Panc1 (cell line): ENCODE data around the gene PSME3.

Experiments
- POLR2AphosphoS5 ChIP-seq: IDR thresholded peaks from 2 replicates; pipeline ENCODE4 v1.6.1; 2012; ENCODE audit warnings: mild to moderate bottlenecking, low read depth, low read length, moderate library complexity
- SIN3A ChIP-seq: IDR thresholded peaks from 2 replicates; pipeline ENCODE4 v1.6.1; 2012; ENCODE audit warnings: low read depth, mild to moderate bottlenecking, low read length, moderate library complexity, borderline replicate concordance; ENCODE audit not compliant: insufficient read depth
- TCF7L2 ChIP-seq: IDR thresholded peaks from 2 replicates; pipeline ENCODE4 v1.6.1; 2011; ENCODE audit warnings: mild to moderate bottlenecking, low read depth, low read length, inconsistent platforms
- TF ChIP-seq, protein P1 (sequence below): fragments of 450-650 bp; IDR thresholded peaks from 2 replicates; pipeline ENCODE4 v1.5.1; 2017; ENCODE audit warnings: mild to moderate bottlenecking
- TF ChIP-seq, protein P2 (sequence below), 2 experiments: IDR thresholded peaks; 2 replicates each; pipeline ENCODE4 v1.6.1; 2011 to 2012; ENCODE audit warnings: low read depth in 2 of 2, control low read depth in 1 of 2, low read length in 1 of 2, mild to moderate bottlenecking in 1 of 2, moderate library complexity in 1 of 2; ENCODE audit not compliant: insufficient read depth in 1 of 2

DNA sequence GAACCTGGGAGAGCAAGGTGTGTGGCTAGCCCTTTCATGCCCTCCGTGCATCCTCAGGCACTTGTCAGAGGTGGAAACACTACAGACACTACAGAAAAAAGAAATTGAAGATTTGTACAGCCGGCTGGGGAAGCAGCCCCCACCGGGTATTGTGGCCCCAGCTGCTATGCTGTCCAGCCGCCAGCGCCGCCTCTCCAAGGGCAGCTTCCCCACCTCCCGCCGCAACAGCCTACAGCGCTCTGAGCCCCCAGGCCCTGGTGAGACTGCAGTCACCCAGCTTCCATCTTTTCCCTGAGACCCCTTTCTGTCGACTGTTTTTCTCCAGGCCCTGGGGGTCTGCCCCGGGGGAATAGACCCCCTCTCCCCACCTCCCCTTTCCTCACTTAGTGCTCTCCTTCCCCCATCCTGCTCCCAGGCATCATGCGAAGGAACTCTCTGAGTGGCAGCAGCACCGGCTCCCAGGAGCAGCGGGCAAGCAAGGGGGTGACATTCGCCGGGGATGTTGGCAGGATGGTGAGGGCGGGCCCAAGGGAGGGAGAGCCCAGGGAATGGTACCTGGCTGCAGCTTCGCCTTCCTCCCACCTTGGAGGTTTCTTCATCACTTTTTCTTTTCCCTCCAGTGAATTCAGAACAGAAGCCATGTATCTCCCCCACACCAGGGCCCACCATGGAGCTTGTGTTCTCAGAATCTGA, 37.0 kb upstream of the PSME3 start:
- no peak for TF ChIP-seq POLR2AphosphoS5
- TF ChIP-seq, protein P1, sequence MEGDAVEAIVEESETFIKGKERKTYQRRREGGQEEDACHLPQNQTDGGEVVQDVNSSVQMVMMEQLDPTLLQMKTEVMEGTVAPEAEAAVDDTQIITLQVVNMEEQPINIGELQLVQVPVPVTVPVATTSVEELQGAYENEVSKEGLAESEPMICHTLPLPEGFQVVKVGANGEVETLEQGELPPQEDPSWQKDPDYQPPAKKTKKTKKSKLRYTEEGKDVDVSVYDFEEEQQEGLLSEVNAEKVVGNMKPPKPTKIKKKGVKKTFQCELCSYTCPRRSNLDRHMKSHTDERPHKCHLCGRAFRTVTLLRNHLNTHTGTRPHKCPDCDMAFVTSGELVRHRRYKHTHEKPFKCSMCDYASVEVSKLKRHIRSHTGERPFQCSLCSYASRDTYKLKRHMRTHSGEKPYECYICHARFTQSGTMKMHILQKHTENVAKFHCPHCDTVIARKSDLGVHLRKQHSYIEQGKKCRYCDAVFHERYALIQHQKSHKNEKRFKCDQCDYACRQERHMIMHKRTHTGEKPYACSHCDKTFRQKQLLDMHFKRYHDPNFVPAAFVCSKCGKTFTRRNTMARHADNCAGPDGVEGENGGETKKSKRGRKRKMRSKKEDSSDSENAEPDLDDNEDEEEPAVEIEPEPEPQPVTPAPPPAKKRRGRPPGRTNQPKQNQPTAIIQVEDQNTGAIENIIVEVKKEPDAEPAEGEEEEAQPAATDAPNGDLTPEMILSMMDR = no peak
- TF ChIP-seq SIN3A = no peak
- TF ChIP-seq, protein P2, sequence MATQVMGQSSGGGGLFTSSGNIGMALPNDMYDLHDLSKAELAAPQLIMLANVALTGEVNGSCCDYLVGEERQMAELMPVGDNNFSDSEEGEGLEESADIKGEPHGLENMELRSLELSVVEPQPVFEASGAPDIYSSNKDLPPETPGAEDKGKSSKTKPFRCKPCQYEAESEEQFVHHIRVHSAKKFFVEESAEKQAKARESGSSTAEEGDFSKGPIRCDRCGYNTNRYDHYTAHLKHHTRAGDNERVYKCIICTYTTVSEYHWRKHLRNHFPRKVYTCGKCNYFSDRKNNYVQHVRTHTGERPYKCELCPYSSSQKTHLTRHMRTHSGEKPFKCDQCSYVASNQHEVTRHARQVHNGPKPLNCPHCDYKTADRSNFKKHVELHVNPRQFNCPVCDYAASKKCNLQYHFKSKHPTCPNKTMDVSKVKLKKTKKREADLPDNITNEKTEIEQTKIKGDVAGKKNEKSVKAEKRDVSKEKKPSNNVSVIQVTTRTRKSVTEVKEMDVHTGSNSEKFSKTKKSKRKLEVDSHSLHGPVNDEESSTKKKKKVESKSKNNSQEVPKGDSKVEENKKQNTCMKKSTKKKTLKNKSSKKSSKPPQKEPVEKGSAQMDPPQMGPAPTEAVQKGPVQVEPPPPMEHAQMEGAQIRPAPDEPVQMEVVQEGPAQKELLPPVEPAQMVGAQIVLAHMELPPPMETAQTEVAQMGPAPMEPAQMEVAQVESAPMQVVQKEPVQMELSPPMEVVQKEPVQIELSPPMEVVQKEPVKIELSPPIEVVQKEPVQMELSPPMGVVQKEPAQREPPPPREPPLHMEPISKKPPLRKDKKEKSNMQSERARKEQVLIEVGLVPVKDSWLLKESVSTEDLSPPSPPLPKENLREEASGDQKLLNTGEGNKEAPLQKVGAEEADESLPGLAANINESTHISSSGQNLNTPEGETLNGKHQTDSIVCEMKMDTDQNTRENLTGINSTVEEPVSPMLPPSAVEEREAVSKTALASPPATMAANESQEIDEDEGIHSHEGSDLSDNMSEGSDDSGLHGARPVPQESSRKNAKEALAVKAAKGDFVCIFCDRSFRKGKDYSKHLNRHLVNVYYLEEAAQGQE (IDR thresholded peaks at IDR 0.05; ENCODE audit: insufficient read depth in 1 of 2, low read depth in 2 of 2, low read length in 1 of 2) = no peak
- TF ChIP-seq TCF7L2 = no peak
